Measurements from ENCODE around the gene GSTCD. TPM values are rescaled to one million over a fixed set of nuclear protein-coding genes. Genes with fewer than 3 reads are reported as not detected.

Gene GSTCD
- total and polyA plus RNA-seq, 9 of the 15 experiments (the other 6 are each of a cell fraction or from before 2014, with no cell fraction given) = 4.5 to 36.3 (median 16.0) TPM

GRCh38 chr4:105858466-105859040 is 150.0 kb downstream of the GSTCD start (continued):
- no peak for TF ChIP-seq REST (IDR thresholded peaks at IDR 0.05; ENCODE audit: borderline replicate concordance)
- no peak for TF ChIP-seq REST (CRISPR knock-in tag; IDR thresholded peaks at IDR 0.05; ENCODE audit: low read depth)
- no peak for TF ChIP-seq ATF1 (CRISPR knock-in tag; IDR thresholded peaks at IDR 0.05)
- no peak for TF ChIP-seq ATF1 (tag; IDR thresholded peaks at IDR 0.05)
- TF ChIP-seq, protein P1, sequence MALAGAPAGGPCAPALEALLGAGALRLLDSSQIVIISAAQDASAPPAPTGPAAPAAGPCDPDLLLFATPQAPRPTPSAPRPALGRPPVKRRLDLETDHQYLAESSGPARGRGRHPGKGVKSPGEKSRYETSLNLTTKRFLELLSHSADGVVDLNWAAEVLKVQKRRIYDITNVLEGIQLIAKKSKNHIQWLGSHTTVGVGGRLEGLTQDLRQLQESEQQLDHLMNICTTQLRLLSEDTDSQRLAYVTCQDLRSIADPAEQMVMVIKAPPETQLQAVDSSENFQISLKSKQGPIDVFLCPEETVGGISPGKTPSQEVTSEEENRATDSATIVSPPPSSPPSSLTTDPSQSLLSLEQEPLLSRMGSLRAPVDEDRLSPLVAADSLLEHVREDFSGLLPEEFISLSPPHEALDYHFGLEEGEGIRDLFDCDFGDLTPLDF (CRISPR knock-in tag; IDR thresholded peaks at IDR 0.05) = no peak
- no peak for TF ChIP-seq ARHGAP35 (IDR thresholded peaks at IDR 0.05; ENCODE audit: partially characterized antibody)
- TF ChIP-seq, protein P2, sequence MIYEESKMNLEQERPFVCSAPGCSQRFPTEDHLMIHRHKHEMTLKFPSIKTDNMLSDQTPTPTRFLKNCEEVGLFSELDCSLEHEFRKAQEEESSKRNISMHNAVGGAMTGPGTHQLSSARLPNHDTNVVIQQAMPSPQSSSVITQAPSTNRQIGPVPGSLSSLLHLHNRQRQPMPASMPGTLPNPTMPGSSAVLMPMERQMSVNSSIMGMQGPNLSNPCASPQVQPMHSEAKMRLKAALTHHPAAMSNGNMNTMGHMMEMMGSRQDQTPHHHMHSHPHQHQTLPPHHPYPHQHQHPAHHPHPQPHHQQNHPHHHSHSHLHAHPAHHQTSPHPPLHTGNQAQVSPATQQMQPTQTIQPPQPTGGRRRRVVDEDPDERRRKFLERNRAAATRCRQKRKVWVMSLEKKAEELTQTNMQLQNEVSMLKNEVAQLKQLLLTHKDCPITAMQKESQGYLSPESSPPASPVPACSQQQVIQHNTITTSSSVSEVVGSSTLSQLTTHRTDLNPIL (CRISPR knock-in tag; IDR thresholded peaks at IDR 0.05) = no peak
- TF ChIP-seq, protein P3, sequence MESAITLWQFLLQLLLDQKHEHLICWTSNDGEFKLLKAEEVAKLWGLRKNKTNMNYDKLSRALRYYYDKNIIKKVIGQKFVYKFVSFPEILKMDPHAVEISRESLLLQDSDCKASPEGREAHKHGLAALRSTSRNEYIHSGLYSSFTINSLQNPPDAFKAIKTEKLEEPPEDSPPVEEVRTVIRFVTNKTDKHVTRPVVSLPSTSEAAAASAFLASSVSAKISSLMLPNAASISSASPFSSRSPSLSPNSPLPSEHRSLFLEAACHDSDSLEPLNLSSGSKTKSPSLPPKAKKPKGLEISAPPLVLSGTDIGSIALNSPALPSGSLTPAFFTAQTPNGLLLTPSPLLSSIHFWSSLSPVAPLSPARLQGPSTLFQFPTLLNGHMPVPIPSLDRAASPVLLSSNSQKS (CRISPR knock-in tag; IDR thresholded peaks at IDR 0.05) = no peak
- TF ChIP-seq NCOA2 (IDR thresholded peaks at IDR 0.05; ENCODE audit: partially characterized antibody in 2 of 2) = no peak
- TF ChIP-seq ADNP (tag; IDR thresholded peaks at IDR 0.05) = no peak
